K562 (cell line): ENCODE measurements around the gene SLC25A10. TPM values are rescaled to one million over a fixed set of nuclear protein-coding genes. Genes with fewer than 3 reads are reported as not detected.
A peak's percentile ranks its signal among the peaks of the same experiment; 100 is the strongest.

ENCODE experiments used
- EP300 ChIP-seq: IDR thresholded peaks from 2 replicates; pipeline ENCODE4 v1.6.1; 2012; ENCODE audit warnings: low read length, improper control_type of control experiment
- GABPA ChIP-seq: fragments of 200-800 bp; sonication (Bioruptor generic); conservative IDR thresholded peaks from 2 replicates; pipeline ENCODE4 v1.6.1; 2016; ENCODE audit warnings: low read depth, missing genetic modification characterization, missing compliant biosample characterization
- NR2C2 ChIP-seq, 2 experiments: fragments of 200-800 bp in 1 of 2; sonication (Bioruptor generic) in 1 of 2; sonication (generic) in 1 of 2; formaldehyde crosslinking in 1 of 2; IDR thresholded peaks; 2 replicates each; pipeline versions ENCODE4 v1.6.1 to v1.8.0; 2016 to 2022; ENCODE audit warnings: mild to moderate bottlenecking in 1 of 2, missing compliant biosample characterization in 1 of 2, missing genetic modification characterization in 1 of 2, missing genetic modification reagents in 1 of 2
- POLR2G ChIP-seq: fragments of 200-400 bp; formaldehyde crosslinking; IDR thresholded peaks from 2 replicates; pipeline ENCODE4 v1.6.1; 2017; ENCODE audit warnings: low read depth, mild to moderate bottlenecking, antibody characterized with exemption, low read length, moderate library complexity
- PRDM10 ChIP-seq: fragments of 450-650 bp; IDR thresholded peaks from 2 replicates; pipeline ENCODE4 v1.6.1; 2018; ENCODE audit not compliant: partially characterized antibody
- RB1 ChIP-seq: fragments of 450-650 bp; IDR thresholded peaks from 2 replicates; pipeline ENCODE4 v1.6.1; 2017; ENCODE audit warnings: low read depth, mild to moderate bottlenecking
- TAF1 ChIP-seq: IDR thresholded peaks from 2 replicates; pipeline ENCODE4 v1.6.1; 2011; ENCODE audit warnings: mild to moderate bottlenecking, low read length, moderate library complexity; ENCODE audit not compliant: insufficient read depth, control insufficient read depth, severe bottlenecking; ENCODE audit errors: extremely low read depth
- TRIM24 ChIP-seq, 2 experiments: fragments of 450-650 bp; IDR thresholded peaks; 2 replicates each; pipeline ENCODE4 v1.6.1; 2016
- ZNF146 ChIP-seq: IDR thresholded peaks from one replicate; pipeline ENCODE4 v1.6.1; 2018; ENCODE audit warnings: missing compliant biosample characterization; ENCODE audit not compliant: unreplicated experiment
- ZNF24 ChIP-seq: fragments of 450-650 bp; IDR thresholded peaks from 2 replicates; pipeline ENCODE4 v1.6.1; 2016
- ZNF717 ChIP-seq: fragments of 250-450 bp; sonication (Bioruptor Pico); IDR thresholded peaks from 2 replicates; pipeline ENCODE4 v1.5.0; 2021
- ZNF830 ChIP-seq: fragments of 250-450 bp; sonication (Bioruptor Pico); IDR thresholded peaks from 2 replicates; pipeline ENCODE4 v1.5.0; 2021; ENCODE audit warnings: mild to moderate bottlenecking
- polyA plus RNA-seq, 8 experiments: library from polyadenylated mRNA; depleted of rRNA in 4 of 8; stranded (reverse) in 5 of 8; unstranded in 3 of 8; fragments of >200 nt; fragmentation: Nextera tagmentation in 2 of 8; fragmentation: Illumina TruSeq in 1 of 8; extraction: Ambion mirVana in 2 of 8; extraction: Trizol in 1 of 8; gene quantifications; 2 replicates each; pipeline versions ENCODE4 v1.2.1 to v1.2.3, GENCODE V29; 2011 to 2014; ENCODE audit warnings: inconsistent platforms in 1 of 8, missing spikeins in 1 of 8
- total RNA-seq, 7 experiments: library from RNA; depleted of rRNA in 6 of 7; stranded (reverse); fragments of >200 nt in 6 of 7; fragmentation: Illumina TruSeq in 2 of 7; extraction: Trizol in 2 of 7; gene quantifications; 2 replicates each; pipeline versions ENCODE4 v1.2.1 to v1.2.3, GENCODE V29; 2011 to 2021; ENCODE audit warnings: low replicate concordance in 1 of 7

The SLC25A10 gene
- total and polyA plus RNA-seq, 9 of the 15 experiments (the other 6 are each of a cell fraction or from before 2014, with no cell fraction given): 0.10 to 85.6 (median 34.3) TPM

GRCh38 chr17:81683584-81684441 is 28.3 kb upstream of the SLC25A10 start, which contains the start of the genes ARL16 and HGS (continued):
- TF ChIP-seq ZNF24 (0 out of 2 replicates have a peak, but pooled peaks have one; percentile 11), GABPA (tag) (peak; percentile 96), NR2C2 (CRISPR knock-in tag; IDR thresholded peaks at IDR 0.05) (no peak), NR2C2 (tag; IDR thresholded peaks at IDR 0.05) (peak; percentile 66), TAF1 (peak; percentile 54), PRDM10 (peak; percentile 41), ZNF717 (CRISPR knock-in tag) (no peak), TRIM24 (IDR thresholded peaks at IDR 0.05) (peak in 1 of 2 experiments; percentile 49; a peak in 1 of 4 replicates), RB1 (peak; percentile 74), POLR2G (peak; percentile 78), ZNF830 (CRISPR knock-in tag) (no peak), ZNF146 (CRISPR knock-in tag) (no peak), EP300 (no peak)
